ENCODE measurements around the gene DRC3.
A peak's percentile ranks its signal among the peaks of the same experiment; 100 is the strongest.

The DRC3 gene

GRCh38 chr17:18025945-18026776, 53.5 kb downstream of the DRC3 start:
- peak; percentile 30 to 68 for DNase-seq

- DNase-seq: peak in 1 of 2 experiments; percentile 54
Observed at GRCh38 chr17:18027280-18027679, 54.6 kb downstream of the DRC3 start.

GRCh38 chr17:18028114-18028951, 55.7 kb downstream of the DRC3 start:
- peak in 1 of 2 experiments; percentile 50 for DNase-seq

- DNase-seq: no peak
Observed at GRCh38 chr17:18028952-18029540, 56.4 kb downstream of the DRC3 start.

GRCh38 chr17:18031955-18032354, 59.3 kb downstream of the DRC3 start:
- DNase-seq: no peak

GRCh38 chr17:18033442-18034099, 60.9 kb downstream of the DRC3 start:
- DNase-seq: peak; percentile 56 to 77

- DNase-seq: no peak
Observed at GRCh38 chr17:18035704-18036103, 63.0 kb downstream of the DRC3 start.

GRCh38 chr17:18037486-18037885, 64.8 kb downstream of the DRC3 start:
- DNase-seq: no peak

GRCh38 chr17:18038149-18038850, 65.6 kb downstream of the DRC3 start:
- DNase-seq: no peak

- peak; percentile 97 to 98 for DNase-seq
Observed at GRCh38 chr17:18038861-18039534, 66.3 kb downstream of the DRC3 start, which contains the start of the genes ATPAF2 and GID4. Gene ATPAF2 (minus strand): TSS chr17:18039168. CDS start chr17:18039013, 155 bp downstream. Gene GID4 (plus strand): TSS chr17:18039408. CDS start chr17:18039465, 57 bp downstream.

GRCh38 chr17:18039535-18040260, 67.0 kb downstream of the DRC3 start:
- peak in 1 of 2 experiments; percentile 28 for DNase-seq

GRCh38 chr17:18040261-18040858, 67.7 kb downstream of the DRC3 start:
- DNase-seq: no peak

GRCh38 chr17:18041776-18042175, 69.1 kb downstream of the DRC3 start:
- DNase-seq: no peak

- no peak for DNase-seq
Observed at GRCh38 chr17:18042983-18043382, 70.3 kb downstream of the DRC3 start.

GRCh38 chr17:18043491-18043890, 70.8 kb downstream of the DRC3 start:
- no peak for DNase-seq

GRCh38 chr17:18044609-18045008, 71.9 kb downstream of the DRC3 start:
- DNase-seq: no peak

GRCh38 chr17:18045691-18046350, 73.2 kb downstream of the DRC3 start:
- no peak for DNase-seq

GRCh38 chr17:18055597-18055996, 82.9 kb downstream of the DRC3 start:
- no peak for DNase-seq

GRCh38 chr17:18056214-18056613, 83.6 kb downstream of the DRC3 start:
- no peak for DNase-seq

- no peak for DNase-seq
Observed at GRCh38 chr17:18059283-18059682, 86.6 kb downstream of the DRC3 start.
